ENCODE results near the gene ITSN2.

Gene ITSN2

GRCh38 chr2:24262421-24262970 lies 97.8 kb downstream of the ITSN2 start:
- no peak for DNase-seq

- DNase-seq = no peak
These were observed 98.9 kb downstream of the ITSN2 start for GRCh38 chr2:24261441-24261840.

DNA sequence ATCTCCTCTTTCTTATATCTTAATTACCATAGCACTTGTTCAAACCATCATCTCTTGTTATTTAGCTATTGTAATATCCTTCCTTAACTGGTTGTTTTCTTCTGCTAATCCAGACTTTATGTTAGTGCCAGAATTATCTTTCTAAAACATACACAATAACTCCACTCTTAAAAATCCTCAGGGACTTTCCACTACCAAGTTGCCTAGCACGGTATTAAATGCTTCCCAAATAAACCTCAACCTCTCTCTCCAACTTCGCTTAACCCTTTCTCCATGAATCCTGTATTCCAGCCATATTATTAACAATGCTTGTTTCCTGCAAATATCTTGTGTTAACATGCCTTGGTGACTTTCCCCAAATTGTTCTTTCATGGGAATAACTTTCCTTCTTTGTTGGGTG lies 101.0 kb downstream of the ITSN2 start:
- DNase-seq = no peak

- no peak for DNase-seq
These were observed 101.6 kb downstream of the ITSN2 start for GRCh38 chr2:24258718-24259117.

- no peak for DNase-seq
These were observed 106.9 kb downstream of the ITSN2 start for GRCh38 chr2:24253303-24253919.

- DNase-seq = no peak
These were observed 112.7 kb downstream of the ITSN2 start for GRCh38 chr2:24247592-24247991.

- DNase-seq = no peak
These were observed 113.2 kb downstream of the ITSN2 start for GRCh38 chr2:24247164-24247563.

GRCh38 chr2:24245986-24246776 lies 114.2 kb downstream of the ITSN2 start:
- no peak for DNase-seq

DNA sequence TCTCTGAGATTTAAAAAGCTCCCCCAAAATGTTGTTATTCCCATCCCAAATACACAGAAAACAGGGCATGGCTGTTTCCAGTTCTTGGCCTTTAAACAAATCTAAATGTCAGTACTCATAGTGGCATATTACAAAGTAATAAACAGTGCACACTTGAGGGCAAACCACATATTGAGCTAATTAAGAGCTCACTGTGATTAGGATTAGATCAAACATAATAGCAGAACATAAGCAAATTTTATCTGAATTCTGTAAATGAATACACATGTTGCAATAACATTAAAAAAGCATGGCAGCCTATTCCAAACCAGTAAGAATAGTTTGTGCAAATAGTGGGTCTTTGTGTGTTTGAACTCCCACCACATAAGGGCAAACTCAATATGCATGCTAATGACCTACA lies 118.8 kb downstream of the ITSN2 start:
- DNase-seq = no peak

- no peak for DNase-seq
These were observed 120.8 kb downstream of the ITSN2 start for GRCh38 chr2:24239553-24239952.

GRCh38 chr2:24238158-24238557 lies 122.2 kb downstream of the ITSN2 start:
- DNase-seq = no peak

DNA sequence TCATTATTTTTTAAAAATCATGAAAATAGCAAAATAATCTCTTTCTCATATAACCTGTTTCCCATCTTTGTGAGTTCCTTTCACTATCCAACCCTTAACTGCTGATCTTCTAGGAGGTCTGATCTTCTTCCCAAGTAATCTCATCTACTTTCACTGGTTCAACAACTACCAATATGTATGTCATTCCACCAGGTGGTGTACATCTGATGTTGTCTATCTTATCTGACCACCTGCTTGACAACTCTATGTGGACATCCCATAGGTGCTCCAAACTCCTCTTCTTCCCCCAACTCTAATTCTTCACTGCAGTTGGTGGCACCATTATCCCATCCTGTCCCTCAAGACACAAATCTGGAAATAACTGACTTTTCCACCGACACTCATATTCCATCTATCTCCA lies 123.0 kb downstream of the ITSN2 start:
- no peak for DNase-seq

DNA sequence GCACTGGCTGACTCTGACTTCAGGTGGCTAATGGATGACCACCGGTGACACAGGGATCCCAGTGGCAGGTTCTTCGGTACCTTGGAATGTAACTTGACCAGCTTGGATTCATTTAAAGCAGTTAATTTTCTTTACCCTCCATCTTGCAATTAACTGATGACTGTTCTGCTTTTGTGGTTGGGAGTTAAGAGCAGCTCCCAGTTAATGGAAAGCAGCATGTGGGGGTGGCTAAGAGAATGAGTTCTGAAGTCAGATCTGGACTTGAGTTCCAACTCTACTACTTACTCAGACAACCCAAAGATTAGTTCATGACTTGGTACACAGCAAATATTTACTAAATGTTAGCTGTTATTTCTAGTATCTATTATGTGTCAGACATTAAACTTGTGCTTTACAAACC lies 127.0 kb downstream of the ITSN2 start:
- no peak for DNase-seq

- DNase-seq = no peak
These were observed 128.9 kb downstream of the ITSN2 start for GRCh38 chr2:24231461-24231881.

DNA sequence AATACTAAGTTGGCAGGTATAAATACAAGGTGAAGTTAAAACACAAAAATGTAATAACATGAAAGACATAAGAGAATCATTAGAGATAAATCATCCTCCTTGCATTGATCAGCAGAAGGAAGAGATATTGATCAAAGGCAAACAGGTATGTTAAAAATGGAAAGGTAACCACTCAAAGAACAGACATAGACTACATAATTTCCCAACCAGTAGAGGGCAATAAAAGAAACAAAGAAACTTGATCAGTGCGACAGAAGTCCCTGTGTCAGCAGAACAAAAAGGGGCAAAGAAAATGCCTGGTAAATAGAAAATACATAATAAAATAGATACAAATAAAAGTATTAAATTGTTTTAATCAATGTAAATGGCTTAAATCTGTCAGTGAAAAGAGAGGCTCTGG lies 131.9 kb downstream of the ITSN2 start:
- no peak for DNase-seq

DNA sequence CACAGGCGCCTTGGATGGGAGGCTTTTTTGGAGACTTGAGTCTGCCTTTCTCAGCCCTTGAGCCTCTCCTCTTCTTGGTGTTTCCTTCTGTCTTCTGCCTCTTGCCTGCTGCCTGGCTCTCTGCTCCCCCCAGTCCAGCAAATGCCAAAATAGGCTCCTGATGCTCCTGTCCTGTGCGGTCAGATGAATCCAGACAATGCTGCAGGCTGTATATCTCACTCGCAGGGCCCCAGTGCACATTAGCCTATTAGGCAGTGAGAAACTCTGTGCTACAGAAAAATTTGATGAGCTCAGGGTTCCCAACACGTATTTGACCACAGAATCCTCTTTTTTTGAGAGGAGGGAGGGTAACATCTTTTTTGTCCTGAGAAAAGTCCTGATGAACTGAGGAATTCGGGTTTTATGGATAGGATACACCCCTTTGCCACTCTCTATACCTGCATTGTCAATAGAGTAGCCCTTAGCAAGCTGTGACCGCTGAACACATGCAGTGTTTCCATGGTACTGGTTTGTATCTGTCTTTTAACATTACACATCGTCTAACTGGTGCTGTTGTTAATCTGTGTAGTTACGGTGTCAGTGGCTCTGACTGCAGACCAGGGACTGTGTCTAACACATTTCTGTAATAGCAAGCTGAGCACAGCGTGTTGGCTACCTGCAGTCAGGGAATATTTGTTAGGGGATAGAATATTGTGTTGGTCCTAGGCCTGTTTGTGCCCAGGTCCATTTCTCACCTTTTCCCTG lies 134.7 kb downstream of the ITSN2 start:
- DNase-seq = no peak

GRCh38 chr2:24222946-24223345 lies 137.4 kb downstream of the ITSN2 start:
- DNase-seq = no peak

DNA sequence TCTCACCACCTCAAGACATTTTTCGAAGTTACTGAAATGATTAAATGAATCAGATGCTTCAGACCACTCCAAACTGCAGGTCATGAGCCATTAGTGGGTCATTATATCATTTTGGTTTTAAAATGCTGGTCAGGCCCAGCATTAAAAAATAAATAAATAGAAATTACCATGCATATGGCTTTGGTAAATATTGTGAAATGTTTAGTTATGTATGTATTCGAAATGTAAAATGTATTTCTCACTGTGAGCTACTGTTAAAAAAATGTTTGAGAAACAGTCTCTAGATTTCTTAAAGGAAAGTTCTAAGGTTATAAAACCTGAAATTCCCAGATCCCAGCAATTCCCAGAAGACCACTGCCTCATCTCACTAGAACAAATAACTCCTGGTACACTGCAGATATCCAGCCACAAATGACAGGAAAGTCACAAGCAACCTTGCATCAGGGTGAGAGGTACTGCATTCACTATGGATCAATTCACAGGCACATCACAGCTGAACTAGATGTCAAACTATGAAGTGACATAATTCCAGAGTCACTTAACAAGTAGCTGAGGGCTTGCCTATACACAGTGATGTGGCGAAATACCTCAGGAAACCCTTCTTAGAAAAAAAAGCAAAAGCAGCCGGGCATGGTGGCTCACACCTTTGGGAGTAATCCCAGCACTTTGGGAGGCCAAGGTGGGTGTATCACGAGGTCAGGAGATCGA lies 138.8 kb downstream of the ITSN2 start:
- no peak for DNase-seq

DNA sequence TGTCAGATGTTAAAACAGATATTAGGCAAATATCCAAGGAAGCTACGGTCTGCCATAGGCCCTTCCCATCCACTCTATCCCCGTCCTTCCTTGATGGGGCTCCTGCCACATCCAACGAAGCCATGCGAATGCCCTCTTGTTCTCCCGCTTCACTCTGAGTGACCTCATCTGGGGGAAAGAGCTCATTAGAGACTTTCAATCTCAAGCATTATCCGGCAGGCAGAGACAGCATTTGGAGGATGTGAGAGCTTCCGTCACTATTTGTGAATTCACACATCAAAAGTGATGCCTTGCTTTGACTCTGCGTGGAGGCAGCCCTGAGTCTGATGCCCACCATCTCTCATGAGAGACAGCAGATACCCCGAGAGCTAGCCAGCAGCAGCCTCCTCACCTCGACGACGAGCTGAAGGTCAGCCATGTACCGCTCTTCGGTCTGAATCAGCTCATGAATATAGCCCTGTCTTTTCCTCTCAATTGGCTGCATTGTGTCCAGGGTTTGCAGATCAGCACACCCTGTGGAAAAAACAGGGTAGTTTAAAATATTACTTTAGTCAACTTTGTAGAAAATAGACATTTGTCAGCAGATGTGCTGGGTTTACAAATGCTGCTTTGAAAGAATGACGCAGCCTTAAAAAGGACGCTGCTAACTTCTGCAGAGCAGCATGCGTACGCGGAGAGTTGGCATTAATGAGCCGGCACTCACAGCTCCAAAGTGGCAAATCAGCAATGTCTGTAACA lies 139.6 kb downstream of the ITSN2 start:
- DNase-seq = no peak

DNA sequence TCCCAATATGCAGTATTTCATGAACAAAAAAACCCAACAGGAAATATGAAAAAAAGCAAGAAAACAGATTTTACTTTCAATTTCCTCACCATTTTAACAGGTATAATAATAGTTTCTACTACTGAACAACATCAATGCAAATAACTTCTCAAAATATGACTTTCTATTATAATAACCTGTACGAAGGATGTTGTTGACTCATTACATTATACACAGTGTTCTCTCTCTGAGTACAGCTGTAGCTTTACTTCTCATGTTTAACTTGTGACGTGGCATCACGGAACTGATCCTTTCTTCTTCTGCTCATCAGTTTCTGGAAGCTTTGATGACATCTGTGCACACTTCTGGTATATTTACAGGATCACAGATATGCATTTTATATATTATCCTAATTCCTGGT lies 145.5 kb downstream of the ITSN2 start:
- DNase-seq = no peak

DNA sequence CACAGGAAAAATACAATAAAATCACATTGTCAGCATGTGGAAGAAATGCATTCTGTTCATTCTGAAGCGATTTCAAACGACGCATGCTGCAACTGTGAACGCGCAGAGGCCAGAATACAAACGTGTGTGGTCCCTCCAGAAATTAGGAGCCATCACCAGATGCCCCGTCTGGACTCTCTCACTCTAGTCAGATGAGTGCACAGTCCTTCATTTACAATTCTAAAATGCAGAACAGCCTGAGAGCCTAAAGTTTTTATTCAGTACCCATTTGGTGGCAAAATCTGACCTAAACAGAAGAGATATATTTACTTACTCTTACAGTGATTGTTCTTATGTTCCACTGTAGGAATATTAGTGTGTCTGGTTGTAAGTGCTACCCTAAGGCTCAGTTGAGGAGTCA lies 148.9 kb downstream of the ITSN2 start:
- no peak for DNase-seq

GRCh38 chr2:24210723-24211122 lies 149.6 kb downstream of the ITSN2 start:
- DNase-seq = no peak

Data from activated CD8-positive, alpha-beta memory T cell treated with anti-CD3 and anti-CD28 coated beads, Interleukin-2, amount 50 U/mL, for 48 hours (primary cell).